Fibroblast of lung (primary cell): ENCODE data around the gene TAMALIN. TPM values are rescaled to one million over a fixed set of nuclear protein-coding genes. Genes with fewer than 3 reads are reported as not detected.

Experiments
- DNase-seq, 2 donors: peaks; one replicate each; pipeline versions ENCODE4 v3.0.0 to v3.0.0-alpha.2; 2010; ENCODE audit warnings: low read depth in 2 of 2
- H2AFZ ChIP-seq: 2 replicates; pipeline ENCODE4 v1.5.1; 2012; ENCODE audit warnings: low read length, control low read depth, inconsistent platforms
- H3K27ac ChIP-seq: 2 replicates; pipeline ENCODE4 v1.5.1; 2011; ENCODE audit warnings: low read length, control low read depth; ENCODE audit not compliant: insufficient read depth
- H3K27me3 ChIP-seq: 2 replicates; pipeline ENCODE4 v1.5.1; 2011; ENCODE audit warnings: mild to moderate bottlenecking, low read length; ENCODE audit not compliant: control insufficient read depth, insufficient read depth
- H3K36me3 ChIP-seq: 2 replicates; pipeline ENCODE4 v1.5.1; 2011; ENCODE audit warnings: low read length; ENCODE audit not compliant: control insufficient read depth, insufficient read depth
- H3K4me1 ChIP-seq: 2 replicates; pipeline ENCODE4 v1.5.1; 2011; ENCODE audit warnings: low read length; ENCODE audit not compliant: control insufficient read depth, insufficient read depth; ENCODE audit errors: extremely low read depth
- H3K4me2 ChIP-seq: 2 replicates; pipeline ENCODE4 v1.5.1; 2011; ENCODE audit warnings: low read length, control low read depth; ENCODE audit not compliant: insufficient read depth; ENCODE audit errors: extremely low read depth
- H3K4me3 ChIP-seq, 4 experiments: fragments of 200-600 bp in 1 of 4; sonication (generic) in 1 of 4; replicated peaks in 1 of 4; 2 replicates each; pipeline ENCODE4 v1.5.1; 2011 to 2016; ENCODE audit warnings: low read length in 4 of 4, low read depth in 3 of 4, mild to moderate bottlenecking in 3 of 4, control low read depth in 2 of 4, inconsistent platforms in 1 of 4, mixed read lengths in 1 of 4; ENCODE audit not compliant: insufficient read depth in 1 of 4; ENCODE audit errors: control extremely low read depth in 1 of 4
- H3K79me2 ChIP-seq: 2 replicates; pipeline ENCODE4 v1.5.1; 2012; ENCODE audit warnings: mild to moderate bottlenecking, low read length, inconsistent platforms; ENCODE audit not compliant: control insufficient read depth, insufficient read depth
- H3K9ac ChIP-seq: 2 replicates; pipeline ENCODE4 v1.5.1; 2011; ENCODE audit warnings: mild to moderate bottlenecking, low read length, control low read depth; ENCODE audit not compliant: insufficient read depth
- H3K9me3 ChIP-seq: 2 replicates; pipeline ENCODE4 v1.5.1; 2012; ENCODE audit warnings: low read depth, low read length; ENCODE audit not compliant: control insufficient read depth, insufficient read depth
- H4K20me1 ChIP-seq: 2 replicates; pipeline ENCODE4 v1.5.1; 2011; ENCODE audit warnings: low read length; ENCODE audit not compliant: control insufficient read depth, insufficient read depth; ENCODE audit errors: extremely low read depth
- CTCF ChIP-seq, 2 donors: IDR thresholded peaks in 1 of 2; conservative IDR thresholded peaks in 1 of 2; 1 replicate in 1 of 2; 2 replicates in 1 of 2; pipeline ENCODE4 v1.5.1; 2011 to 2012; ENCODE audit warnings: low read length in 2 of 2, control low read depth in 1 of 2, inconsistent platforms in 1 of 2, low read depth in 1 of 2, mild to moderate bottlenecking in 1 of 2
- EZH2 ChIP-seq: IDR thresholded peaks from 2 replicates; pipeline ENCODE4 v1.5.1; 2012; ENCODE audit warnings: low read length, control low read depth, mild to moderate bottlenecking; ENCODE audit errors: missing control alignments
- polyA plus RNA-seq, 2 donors: library from polyadenylated mRNA; depleted of rRNA in 1 of 2; stranded (reverse) in 1 of 2; unstranded in 1 of 2; fragments of >200 nt; gene quantifications; 2 replicates each; pipeline ENCODE4 v1.2.1, GENCODE V29; 2011 to 2012; ENCODE audit warnings: missing spikeins in 1 of 2
- total RNA-seq: library from RNA; depleted of rRNA; stranded (reverse); fragments of >200 nt; gene quantifications from 2 replicates; pipeline ENCODE4 v1.2.1, GENCODE V29; 2014

Gene TAMALIN
- total and polyA plus RNA-seq, 2 donors (not counting 1 experiment from before 2014, with no cell fraction given): 5.3 to 12.1 TPM

GRCh38 chr12:52038447-52038846 lies 31.7 kb downstream of the TAMALIN start:
- TF ChIP-seq CTCF (conservative IDR thresholded peaks at IDR 0.05 in 1 of 2, IDR thresholded peaks at IDR 0.05 in 1 of 2; ENCODE audit: low read depth in 1 of 2, low read length in 2 of 2): no peak
- TF ChIP-seq EZH2: no peak
- no peak for DNase-seq
- Histone ChIP-seq H3K4me1 (peaks cover 8% of the 10 kb centered on the region), H2AFZ (no peak overlapping the region), H3K4me2 (peak overlapping the region; percentile 50), H3K4me3 (peak overlapping the region in 2 of 4 experiments; percentile 7 to 27), H3K36me3 (no peaks in the 10 kb centered on the region), H3K9me3 (no peaks in the 10 kb centered on the region), H4K20me1 (no peaks in the 10 kb centered on the region), H3K27ac (peak overlapping the region; percentile 56), H3K27me3 (no peaks in the 10 kb centered on the region), H3K9ac (peak overlapping the region; percentile 30), H3K79me2 (no peaks in the 10 kb centered on the region)

DNA sequence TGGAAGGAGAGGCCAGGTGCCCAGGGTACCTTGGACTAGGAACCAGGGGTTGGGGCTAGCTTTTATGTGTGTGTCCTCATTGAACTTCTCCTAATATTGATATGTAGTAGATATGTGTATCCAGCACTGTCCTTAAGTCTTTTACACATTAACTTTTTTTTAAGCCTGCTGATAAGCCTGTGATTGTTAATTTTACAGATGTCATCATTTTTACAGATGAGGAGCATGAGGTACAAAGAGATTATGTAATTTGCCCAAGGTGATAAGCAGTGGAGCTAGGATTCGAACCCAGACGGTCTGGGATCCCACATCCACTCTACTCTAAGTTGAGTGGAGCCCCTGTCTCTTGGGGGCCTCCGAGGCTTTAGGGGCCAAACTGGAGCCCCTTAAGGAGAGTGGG lies 34.3 kb downstream of the TAMALIN start:
- TF ChIP-seq EZH2: no peak
- no peak for TF ChIP-seq CTCF (conservative IDR thresholded peaks at IDR 0.05 in 1 of 2, IDR thresholded peaks at IDR 0.05 in 1 of 2; ENCODE audit: low read depth in 1 of 2, low read length in 2 of 2)
- Histone ChIP-seq H3K4me2 (no peak overlapping the region), H3K4me3 (no peak overlapping the region), H3K9me3 (no peaks in the 10 kb centered on the region), H2AFZ (no peak overlapping the region), H3K36me3 (no peaks in the 10 kb centered on the region), H3K79me2 (no peaks in the 10 kb centered on the region), H3K27me3 (no peaks in the 10 kb centered on the region), H3K27ac (no peak overlapping the region), H4K20me1 (no peaks in the 10 kb centered on the region), H3K4me1 (peaks cover 20% of the 10 kb centered on the region), H3K9ac (no peak overlapping the region)
- DNase-seq: no peak

- Histone ChIP-seq H3K4me3 (no peak overlapping the region), H3K27me3 (no peaks in the 10 kb centered on the region), H3K9me3 (no peaks in the 10 kb centered on the region), H3K4me1 (peaks cover 16% of the 10 kb centered on the region), H3K27ac (no peak overlapping the region), H2AFZ (no peak overlapping the region), H3K9ac (no peak overlapping the region), H3K4me2 (no peak overlapping the region), H3K36me3 (no peaks in the 10 kb centered on the region), H3K79me2 (no peaks in the 10 kb centered on the region), H4K20me1 (no peaks in the 10 kb centered on the region)
- TF ChIP-seq EZH2 (no peak), CTCF (conservative IDR thresholded peaks at IDR 0.05 in 1 of 2, IDR thresholded peaks at IDR 0.05 in 1 of 2; ENCODE audit: low read depth in 1 of 2, low read length in 2 of 2) (no peak)
- peak in 1 of 2 donors; percentile 59 for DNase-seq
Observed at GRCh38 chr12:52041695-52042123, 35.0 kb downstream of the TAMALIN start.
